Adipocyte (in vitro differentiated cells): ENCODE measurements around the gene SPDYE8.
"Not testable (repeated sequence)": the region's sequence is repeated elsewhere in the genome, so short reads cannot be mapped to it uniquely, and the experiment has no call there.

Experiments
- DNase-seq: peaks from one replicate; pipeline ENCODE4 v3.0.0-alpha.2; 2015; ENCODE audit warnings: low read depth
- H3K27me3 ChIP-seq: replicated peaks from 2 replicates; pipeline ENCODE4 v1.7.0; 2013; ENCODE audit warnings: mild to moderate bottlenecking, low read length, moderate library complexity; ENCODE audit not compliant: control insufficient read depth, insufficient read depth
- H3K36me3 ChIP-seq: 2 replicates; pipeline ENCODE4 v1.7.0; 2013; ENCODE audit warnings: low read length, mild to moderate bottlenecking, moderate library complexity; ENCODE audit not compliant: control insufficient read depth, insufficient read depth, severe bottlenecking
- H3K4me1 ChIP-seq: 2 replicates; pipeline ENCODE4 v1.7.0; 2013; ENCODE audit warnings: mild to moderate bottlenecking, low read length, moderate library complexity; ENCODE audit not compliant: control insufficient read depth, insufficient read depth
- H3K4me3 ChIP-seq: 2 replicates; pipeline ENCODE4 v1.7.0; 2013; ENCODE audit warnings: mild to moderate bottlenecking, low read length, moderate library complexity
- H3K9ac ChIP-seq: 2 replicates; pipeline ENCODE4 v1.7.0; 2013; ENCODE audit warnings: mild to moderate bottlenecking, low read length, moderate library complexity
- H3K9me3 ChIP-seq: 2 replicates; pipeline ENCODE4 v1.7.0; 2013; ENCODE audit warnings: mild to moderate bottlenecking, low read length, moderate library complexity; ENCODE audit not compliant: control insufficient read depth

Gene SPDYE8

GRCh38 chr7:73029666-73030065, at the start of gene SPDYE8:
TSS of gene SPDYE8 (minus strand) at chr7:73029766. CDS start at chr7:73027966, 1,800 bp downstream.
- H3K36me3 ChIP-seq, H3K4me1 ChIP-seq, DNase-seq, H3K27me3 ChIP-seq, H3K9me3 ChIP-seq, H3K4me3 ChIP-seq, H3K9ac ChIP-seq: not testable (repeated sequence)

- not testable (repeated sequence) for H3K9me3 ChIP-seq, DNase-seq, H3K4me3 ChIP-seq, H3K9ac ChIP-seq, H3K36me3 ChIP-seq, H3K4me1 ChIP-seq, H3K27me3 ChIP-seq
Observed at GRCh38 chr7:73057811-73058210, 28.2 kb upstream of the SPDYE8 start, which contains the start of gene SPDYE11. TSS of gene SPDYE11 (minus strand) at chr7:73057911. CDS start at chr7:73056111, 1,800 bp downstream.

DNA sequence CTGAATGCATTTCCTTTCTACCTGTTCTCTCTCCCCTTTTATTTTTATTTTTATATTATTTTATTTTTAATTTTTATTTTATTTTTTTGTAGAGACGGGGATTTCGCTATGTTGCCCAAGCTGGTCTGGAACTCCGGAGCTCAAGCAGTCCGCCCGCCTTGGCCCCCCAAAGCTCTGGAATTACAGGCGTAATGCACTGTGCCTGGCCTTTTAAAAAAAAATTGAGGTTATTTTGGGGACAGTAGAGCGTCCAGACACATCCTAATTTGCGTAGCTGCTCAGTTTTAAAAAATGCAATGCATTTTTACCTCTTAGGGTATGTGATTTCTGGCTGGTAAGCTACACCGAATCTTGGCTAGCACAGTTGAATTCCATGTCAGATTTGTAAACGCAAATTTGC, 23.1 kb downstream of the SPDYE8 start:
- H3K9me3 ChIP-seq, H3K9ac ChIP-seq, H3K27me3 ChIP-seq, DNase-seq, H3K4me1 ChIP-seq, H3K36me3 ChIP-seq: not testable (repeated sequence)
- H3K4me3 ChIP-seq = peak overlapping the region; percentile 71

DNA sequence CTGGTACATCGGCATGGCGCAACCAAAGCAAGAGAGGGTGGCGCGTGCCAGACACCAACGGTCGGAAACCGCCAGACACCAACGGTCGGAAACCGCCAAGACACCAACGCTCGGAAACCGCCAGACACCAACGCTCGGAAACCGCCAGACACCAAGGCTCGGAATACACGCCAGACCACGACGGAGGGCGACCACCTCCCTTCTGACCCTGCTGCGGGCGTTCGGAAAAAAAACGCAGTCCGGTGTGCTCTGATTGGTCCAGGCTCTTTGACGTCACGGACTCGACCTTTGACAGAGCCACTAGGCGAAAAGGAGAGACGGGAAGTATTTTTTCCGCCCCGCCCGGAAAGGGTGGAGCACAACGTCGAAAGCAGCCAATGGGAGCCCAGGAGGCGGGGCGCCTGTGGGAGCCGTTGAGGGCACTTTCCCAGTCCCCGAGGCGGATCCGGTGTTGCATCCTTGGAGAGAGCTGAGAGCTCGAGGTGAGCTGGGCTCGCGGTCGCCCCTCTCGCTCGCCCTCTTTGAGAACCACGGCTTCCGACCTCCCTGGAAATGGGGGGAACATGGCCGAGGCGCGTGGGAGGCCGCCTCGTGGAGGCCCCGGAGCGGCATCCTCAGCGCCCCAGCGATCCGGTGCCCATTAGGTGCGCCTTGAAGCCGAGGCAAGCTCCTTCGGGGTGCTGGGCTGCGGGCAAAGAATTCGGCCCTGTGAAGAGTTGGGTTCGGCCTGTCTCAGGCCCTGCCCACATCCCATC, 23.7 kb downstream of the SPDYE8 start:
- H3K9ac ChIP-seq = peak overlapping the region; percentile 84
- H3K4me1 ChIP-seq, DNase-seq, H3K9me3 ChIP-seq, H3K27me3 ChIP-seq, H3K36me3 ChIP-seq: not testable (repeated sequence)
- peak overlapping the region; percentile 81 for H3K4me3 ChIP-seq

- not testable (repeated sequence) for H3K27me3 ChIP-seq, DNase-seq, H3K9me3 ChIP-seq, H3K4me1 ChIP-seq, H3K36me3 ChIP-seq
- Histone ChIP-seq H3K4me3 (peak overlapping the region; percentile 81), H3K9ac (peak overlapping the region; percentile 84)
Observed at GRCh38 chr7:73005356-73005692, 24.2 kb downstream of the SPDYE8 start.

- not testable (repeated sequence) for H3K9ac ChIP-seq, H3K36me3 ChIP-seq, H3K9me3 ChIP-seq, H3K27me3 ChIP-seq, H3K4me3 ChIP-seq, H3K4me1 ChIP-seq, DNase-seq
Observed at GRCh38 chr7:72997887-72998468, 31.6 kb downstream of the SPDYE8 start.

DNA sequence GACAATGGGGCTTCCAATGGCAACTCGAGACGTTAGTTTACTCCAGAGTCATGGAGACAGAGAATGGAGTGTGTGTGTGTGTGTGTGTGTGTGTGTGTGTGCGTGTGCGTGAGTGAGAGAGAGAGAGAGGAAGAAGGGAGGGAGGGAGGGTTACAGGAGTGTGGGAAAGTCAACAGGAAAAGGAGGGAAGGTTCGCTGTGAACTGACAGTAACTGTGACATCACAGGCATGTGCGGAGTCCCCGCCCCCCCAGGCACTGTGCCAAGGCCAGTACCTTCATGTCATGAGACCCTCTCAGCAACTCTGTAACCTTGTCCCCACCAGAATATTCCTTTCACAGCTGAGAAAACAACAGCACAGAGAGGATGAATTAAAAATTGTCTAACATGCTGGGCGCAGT, 32.1 kb downstream of the SPDYE8 start:
- DNase-seq, H3K9ac ChIP-seq, H3K4me3 ChIP-seq, H3K36me3 ChIP-seq, H3K4me1 ChIP-seq, H3K9me3 ChIP-seq, H3K27me3 ChIP-seq: not testable (repeated sequence)

DNA sequence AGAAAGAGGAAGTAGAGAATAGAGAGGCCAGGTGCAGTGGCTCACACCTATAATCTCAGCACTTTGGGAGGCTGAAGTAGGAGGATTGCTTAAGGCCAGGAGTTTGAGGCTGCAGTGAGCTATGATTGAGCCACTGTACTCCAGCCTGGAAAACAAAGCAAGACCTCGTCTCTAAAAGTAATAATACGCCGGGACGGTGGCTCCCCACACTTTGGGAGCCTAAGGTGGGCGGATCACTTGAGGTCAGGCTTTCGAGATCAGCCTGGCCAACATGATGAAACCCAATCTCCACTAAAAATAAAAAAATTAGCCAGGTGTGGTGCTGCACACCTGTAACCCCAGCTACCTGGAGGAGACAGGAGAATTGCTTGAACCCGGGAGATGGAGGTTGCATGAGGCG, 34.1 kb downstream of the SPDYE8 start:
- H3K4me1 ChIP-seq, H3K9ac ChIP-seq, H3K36me3 ChIP-seq, H3K4me3 ChIP-seq, H3K27me3 ChIP-seq, H3K9me3 ChIP-seq, DNase-seq: not testable (repeated sequence)

GRCh38 chr7:72990146-72990913, 39.2 kb downstream of the SPDYE8 start:
- not testable (repeated sequence) for H3K4me1 ChIP-seq, DNase-seq, H3K9ac ChIP-seq, H3K36me3 ChIP-seq, H3K4me3 ChIP-seq, H3K27me3 ChIP-seq, H3K9me3 ChIP-seq

GRCh38 chr7:72982084-72982483, 47.5 kb downstream of the SPDYE8 start:
- not testable (repeated sequence) for H3K4me1 ChIP-seq, H3K36me3 ChIP-seq, DNase-seq, H3K4me3 ChIP-seq, H3K9me3 ChIP-seq, H3K9ac ChIP-seq, H3K27me3 ChIP-seq

- not testable (repeated sequence) for H3K9me3 ChIP-seq, H3K27me3 ChIP-seq, H3K36me3 ChIP-seq, H3K4me1 ChIP-seq, H3K9ac ChIP-seq, H3K4me3 ChIP-seq, DNase-seq
Observed at GRCh38 chr7:72980382-72980781, 49.2 kb downstream of the SPDYE8 start.
